Neural progenitor cell (in vitro differentiated cells): ENCODE results near the gene FOXG1. TPM values are rescaled to one million over a fixed set of nuclear protein-coding genes. Genes with fewer than 3 reads are reported as not detected.

Experiments used
- DNase-seq: peaks from one replicate; pipeline ENCODE4 v3.0.0-alpha.2; 2016; ENCODE audit warnings: low spot score
- H2AFZ ChIP-seq: fragments of 200-600 bp; sonication (generic); replicated peaks from 2 replicates; pipeline ENCODE4 v1.6.1; 2016; ENCODE audit warnings: antibody characterized with exemption
- H3F3A ChIP-seq: fragments of 200-600 bp; sonication (generic); 2 replicates; pipeline ENCODE4 v1.6.1; 2016; ENCODE audit warnings: antibody characterized with exemption, low read depth
- H3K27ac ChIP-seq: fragments of 200-600 bp; sonication (generic); 2 replicates; pipeline ENCODE4 v1.5.1; 2016; ENCODE audit warnings: mild to moderate bottlenecking
- H3K27me3 ChIP-seq: fragments of 200-600 bp; sonication (generic); 2 replicates; pipeline ENCODE4 v1.6.1; 2016; ENCODE audit warnings: mild to moderate bottlenecking, moderate library complexity
- H3K36me3 ChIP-seq: fragments of 200-600 bp; sonication (generic); 2 replicates; pipeline ENCODE4 v1.5.1; 2016
- H3K4me1 ChIP-seq: fragments of 200-600 bp; sonication (generic); 2 replicates; pipeline ENCODE4 v1.6.1; 2016; ENCODE audit warnings: mixed run types
- H3K4me2 ChIP-seq: fragments of 200-600 bp; sonication (generic); 2 replicates; pipeline ENCODE4 v1.6.1; 2016
- H3K4me3 ChIP-seq: fragments of 200-600 bp; sonication (generic); 2 replicates; pipeline ENCODE4 v1.5.1; 2016
- H3K79me2 ChIP-seq: fragments of 200-600 bp; sonication (generic); 2 replicates; pipeline ENCODE4 v1.6.1; 2016; ENCODE audit warnings: low read depth
- H3K9ac ChIP-seq: fragments of 200-600 bp; sonication (generic); 2 replicates; pipeline ENCODE4 v1.6.1; 2016
- H3K9me3 ChIP-seq: fragments of 200-600 bp; sonication (generic); 2 replicates; pipeline ENCODE4 v1.5.1; 2016; ENCODE audit warnings: low read depth
- H4K20me1 ChIP-seq: fragments of 200-600 bp; sonication (generic); 2 replicates; pipeline ENCODE4 v1.6.1; 2016; ENCODE audit warnings: low read depth
- H3K27ac Mint-ChIP-seq: 3 replicates; pipeline ENCODE4 v1.8.0; 2021; ENCODE audit warnings: mixed read lengths
- H3K27me3 Mint-ChIP-seq: 2 replicates; pipeline ENCODE4 v1.8.0; 2022; ENCODE audit warnings: low read depth, mild to moderate bottlenecking, inconsistent platforms, moderate library complexity, mixed read lengths; ENCODE audit not compliant: insufficient read depth
- H3K36me3 Mint-ChIP-seq: 3 replicates; pipeline ENCODE4 v1.8.0; 2021; ENCODE audit warnings: mixed read lengths
- H3K4me1 Mint-ChIP-seq: 3 replicates; pipeline ENCODE4 v1.8.0; 2021; ENCODE audit warnings: mixed read lengths
- H3K4me3 Mint-ChIP-seq: 3 replicates; pipeline ENCODE4 v1.8.0; 2021; ENCODE audit warnings: mild to moderate bottlenecking, moderate library complexity, mixed read lengths
- H3K9me3 Mint-ChIP-seq: 3 replicates; pipeline ENCODE4 v1.8.0; 2020; ENCODE audit warnings: mixed read lengths
- CTCF ChIP-seq: fragments of 200-600 bp; sonication (generic); IDR thresholded peaks from 2 replicates; pipeline ENCODE4 v1.5.1; 2017; ENCODE audit warnings: antibody characterized with exemption, mild to moderate bottlenecking
- EZH2 ChIP-seq: fragments of 200-600 bp; sonication (generic); IDR thresholded peaks from 2 replicates; pipeline ENCODE4 v1.6.1; 2017; ENCODE audit warnings: antibody characterized with exemption, mild to moderate bottlenecking, moderate library complexity
- EZH2phosphoT487 ChIP-seq: fragments of 200-600 bp; sonication (generic); IDR thresholded peaks from 2 replicates; pipeline ENCODE4 v1.6.1; 2017; ENCODE audit warnings: antibody characterized with exemption
- total RNA-seq: library from RNA; depleted of rRNA; stranded (reverse); fragments of >200 nt; gene quantifications from 2 replicates; pipeline ENCODE4 v1.2.3, GENCODE V29; 2015; ENCODE audit warnings: low replicate concordance

Gene FOXG1
- total RNA-seq, 1 donor from 2014 or later: 0.69 TPM

- H3K79me2 ChIP-seq: no peaks in the 10 kb centered on the region
- no peaks in the 10 kb centered on the region for H3K9me3 ChIP-seq
- Mint-ChIP-seq H3K27me3 (peaks cover 24% of the 10 kb centered on the region), H3K36me3 (no peaks in the 10 kb centered on the region), H3K9me3 (no peaks in the 10 kb centered on the region), H3K27ac (no peak overlapping the region), H3K4me1 (peaks cover 2% of the 10 kb centered on the region), H3K4me3 (no peak overlapping the region)
- no peak overlapping the region for H3K4me2 ChIP-seq
- peaks cover 5% of the 10 kb centered on the region for H4K20me1 ChIP-seq
- TF ChIP-seq EZH2 (peak; percentile 36), CTCF (peak; percentile 85), EZH2phosphoT487 (no peak)
- no peak overlapping the region for H3K27ac ChIP-seq
- no peaks in the 10 kb centered on the region for H3K4me1 ChIP-seq
- H3F3A ChIP-seq: no peaks in the 10 kb centered on the region
- no peaks in the 10 kb centered on the region for H3K36me3 ChIP-seq
- no peak overlapping the region for H2AFZ ChIP-seq
- H3K9ac ChIP-seq: no peak overlapping the region
- H3K27me3 ChIP-seq: peaks cover 48% of the 10 kb centered on the region
- peak; percentile 85 for DNase-seq
- H3K4me3 ChIP-seq: no peak overlapping the region
These were observed 15.0 kb upstream of the FOXG1 start for GRCh38 chr14:28751467-28752058.

GRCh38 chr14:28754209-28754985 is 12.2 kb upstream of the FOXG1 start:
- Mint-ChIP-seq H3K36me3 (no peaks in the 10 kb centered on the region), H3K4me3 (no peak overlapping the region), H3K27me3 (peaks cover 53% of the 10 kb centered on the region), H3K4me1 (peaks cover 16% of the 10 kb centered on the region), H3K9me3 (no peaks in the 10 kb centered on the region), H3K27ac (no peak overlapping the region)
- TF ChIP-seq CTCF: peak; percentile 90
- TF ChIP-seq EZH2: no peak
- no peak overlapping the region for H3K9ac ChIP-seq
- H3K79me2 ChIP-seq: no peaks in the 10 kb centered on the region
- H3K9me3 ChIP-seq: no peaks in the 10 kb centered on the region
- peak; percentile 72 for DNase-seq
- peaks cover 7% of the 10 kb centered on the region for H3K4me1 ChIP-seq
- H3K27ac ChIP-seq: no peak overlapping the region
- H3K4me3 ChIP-seq: no peak overlapping the region
- H3K36me3 ChIP-seq: no peaks in the 10 kb centered on the region
- peaks cover 27% of the 10 kb centered on the region for H4K20me1 ChIP-seq
- H2AFZ ChIP-seq: no peak overlapping the region
- peaks cover 76% of the 10 kb centered on the region for H3K27me3 ChIP-seq
- no peak overlapping the region for H3K4me2 ChIP-seq
- peaks cover 10% of the 10 kb centered on the region for H3F3A ChIP-seq

GRCh38 chr14:28755198-28755815 is 11.3 kb upstream of the FOXG1 start:
- no peak overlapping the region for H3K27ac Mint-ChIP-seq
- Histone ChIP-seq H3K27ac (no peak overlapping the region), H3K4me2 (peak overlapping the region; percentile 37), H3K4me3 (no peak overlapping the region), H3K9ac (no peak overlapping the region), H3K79me2 (no peaks in the 10 kb centered on the region), H3K36me3 (no peaks in the 10 kb centered on the region), H2AFZ (no peak overlapping the region), H4K20me1 (peaks cover 31% of the 10 kb centered on the region), H3F3A (peaks cover 12% of the 10 kb centered on the region), H3K9me3 (no peaks in the 10 kb centered on the region), H3K27me3 (peaks cover 85% of the 10 kb centered on the region), H3K4me1 (peaks cover 15% of the 10 kb centered on the region)
- no peak overlapping the region for H3K4me3 Mint-ChIP-seq
- H3K36me3 Mint-ChIP-seq: no peaks in the 10 kb centered on the region
- no peak for DNase-seq
- peaks cover 62% of the 10 kb centered on the region for H3K27me3 Mint-ChIP-seq
- H3K9me3 Mint-ChIP-seq: no peaks in the 10 kb centered on the region
- TF ChIP-seq CTCF: no peak
- TF ChIP-seq EZH2: peak; percentile 67
- no peak for TF ChIP-seq EZH2phosphoT487
- H3K4me1 Mint-ChIP-seq: peaks cover 24% of the 10 kb centered on the region
